Measurements from ENCODE around the gene WDR87.
"Not testable (repeated sequence)": the region's sequence is repeated elsewhere in the genome, so short reads cannot be mapped to it uniquely, and the experiment has no call there.

The WDR87 gene

DNA sequence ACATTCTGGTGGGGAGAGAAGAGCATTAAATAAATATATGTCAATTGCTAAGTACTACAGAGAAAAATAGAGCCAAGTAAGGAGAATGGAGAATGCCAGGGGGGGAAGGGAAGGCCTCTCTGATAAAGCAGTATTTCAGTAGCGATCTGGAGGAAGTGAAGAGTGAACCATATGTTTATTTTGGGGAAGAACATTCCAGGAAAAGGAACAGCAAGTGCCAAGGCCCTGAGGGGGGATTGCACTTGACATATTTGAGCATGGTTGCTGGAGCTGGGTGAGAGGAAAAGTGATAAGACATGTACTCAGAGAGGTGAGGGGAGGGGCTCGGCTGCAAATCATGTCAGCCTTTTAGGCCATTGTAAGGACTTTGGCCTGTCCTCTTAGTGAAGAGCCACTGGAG lies 30.4 kb downstream of the WDR87 start:
- no peak for DNase-seq

DNA sequence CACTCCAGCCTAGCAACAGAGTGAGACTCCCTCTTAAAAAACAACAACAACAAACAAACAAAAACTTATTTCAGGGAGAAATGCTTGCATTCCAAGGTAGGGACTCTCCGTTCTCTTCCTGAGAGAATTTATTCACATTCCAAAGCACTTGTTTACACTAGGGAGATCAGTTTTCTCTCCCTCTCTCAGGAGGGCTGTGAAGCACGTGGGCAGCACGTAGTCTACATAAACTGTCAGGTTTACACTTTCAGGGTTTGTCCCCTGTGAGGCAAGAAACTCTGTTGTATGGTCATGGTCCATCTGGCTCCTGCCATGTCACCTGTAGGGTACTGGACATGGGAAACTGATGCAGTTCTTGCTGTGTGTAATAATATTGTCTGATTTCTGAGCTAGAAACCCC lies 31.6 kb downstream of the WDR87 start:
- DNase-seq, result no peak

DNA sequence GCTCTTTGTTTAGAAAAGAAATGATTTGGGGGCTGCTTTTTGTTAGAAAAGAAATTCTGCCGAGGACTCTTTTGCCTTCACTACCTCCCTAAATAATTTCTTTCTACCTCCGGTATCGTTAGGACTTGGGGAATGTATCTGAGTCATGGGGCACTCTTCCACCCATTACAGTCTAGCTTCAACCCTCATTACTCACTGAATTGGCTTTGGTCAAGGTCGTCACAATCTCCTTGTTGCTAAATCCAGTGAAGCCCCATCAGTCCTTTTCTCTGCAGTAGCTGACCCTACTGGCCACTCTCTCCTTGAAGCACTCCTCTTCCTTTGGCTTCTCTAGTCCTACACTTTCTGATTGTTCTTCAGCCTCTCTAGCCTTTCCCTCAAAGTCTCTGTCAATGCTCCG lies 34.0 kb downstream of the WDR87 start:
- no peak for DNase-seq

DNA sequence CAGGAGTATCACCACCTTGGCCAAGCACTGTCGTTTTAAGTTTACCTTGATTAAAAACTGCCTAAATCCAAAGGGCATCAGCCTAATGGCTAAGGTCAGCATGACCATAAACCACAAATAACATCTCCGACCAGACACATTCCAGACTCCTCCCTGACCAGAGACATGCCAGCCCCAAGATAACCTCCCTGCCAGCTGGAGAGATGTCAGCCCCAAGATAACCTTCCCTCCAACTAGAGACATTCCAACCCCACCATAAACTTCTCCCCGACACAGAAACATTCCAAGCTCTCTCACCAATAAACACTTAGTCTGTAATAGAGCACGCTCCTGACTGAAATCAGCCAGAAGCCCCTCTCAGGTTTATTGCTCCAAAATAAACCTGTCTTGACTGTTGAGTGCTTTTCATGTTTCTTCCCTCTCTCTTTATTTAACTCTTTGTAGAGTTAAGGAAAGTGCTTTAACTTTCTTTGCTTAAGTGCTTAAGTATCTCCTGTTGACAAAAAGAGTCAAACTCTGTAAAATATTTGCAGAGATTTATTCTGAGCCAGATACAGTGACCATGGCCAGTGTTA lies 36.5 kb downstream of the WDR87 start:
- no peak for DNase-seq

DNA sequence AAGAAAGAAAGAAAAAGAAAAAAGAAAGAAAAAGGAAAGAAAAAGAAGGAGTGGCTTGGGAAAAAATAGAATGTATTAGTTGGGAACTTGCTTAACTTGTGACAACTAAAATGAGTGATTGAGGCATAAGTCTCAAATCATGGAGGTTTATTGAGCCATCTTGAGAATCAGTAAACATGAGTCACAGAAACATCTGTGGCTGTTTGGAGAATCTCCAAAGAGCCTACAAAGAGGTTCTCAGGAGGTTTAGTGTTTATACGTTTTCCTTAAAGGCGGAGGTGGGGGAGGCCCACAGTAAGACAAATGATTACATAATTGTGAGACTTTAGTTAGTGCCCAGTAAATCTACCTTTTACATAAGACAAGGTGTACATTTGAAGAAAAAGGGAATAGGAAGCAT lies 38.6 kb downstream of the WDR87 start:
- DNase-seq, result no peak

DNA sequence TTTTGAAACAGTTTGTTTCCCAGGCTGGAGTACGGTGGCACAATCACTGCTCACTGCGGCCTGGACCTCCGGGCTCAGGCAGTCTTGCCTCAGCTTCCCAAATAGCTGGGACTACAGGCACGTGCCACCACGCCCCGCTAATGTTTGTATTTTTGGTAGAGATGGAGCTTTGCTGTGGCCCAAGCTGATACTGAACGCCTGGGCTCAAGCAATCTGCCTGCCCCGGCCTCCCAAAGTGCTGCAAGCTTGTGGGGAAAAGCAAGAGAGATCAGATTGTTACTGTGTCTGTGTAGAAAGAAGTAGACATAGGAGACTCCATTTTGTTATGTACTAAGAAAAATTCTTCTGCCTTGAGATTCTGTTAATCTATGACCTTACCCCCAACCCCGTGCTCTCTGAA lies 40.5 kb downstream of the WDR87 start:
- not testable (repeated sequence) for DNase-seq

DNA sequence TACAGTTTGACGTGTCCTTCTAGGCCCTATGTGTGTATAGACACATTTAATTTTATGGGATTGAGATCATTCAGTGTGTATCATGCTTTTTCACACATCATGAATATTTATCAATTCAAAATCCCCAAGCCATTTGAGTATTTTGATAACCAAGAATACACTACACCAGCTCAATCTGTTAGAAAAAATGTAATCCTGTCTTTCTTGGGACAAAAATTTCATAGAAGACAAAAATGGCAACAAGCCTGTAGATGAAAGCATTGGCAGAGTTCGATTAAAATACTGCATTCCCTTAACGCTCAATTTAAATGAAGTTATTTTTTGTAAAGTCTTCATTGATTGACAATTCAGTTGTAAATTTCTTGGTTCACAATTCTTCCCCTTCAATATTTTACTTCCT lies 41.9 kb downstream of the WDR87 start:
- no peak for DNase-seq

DNA sequence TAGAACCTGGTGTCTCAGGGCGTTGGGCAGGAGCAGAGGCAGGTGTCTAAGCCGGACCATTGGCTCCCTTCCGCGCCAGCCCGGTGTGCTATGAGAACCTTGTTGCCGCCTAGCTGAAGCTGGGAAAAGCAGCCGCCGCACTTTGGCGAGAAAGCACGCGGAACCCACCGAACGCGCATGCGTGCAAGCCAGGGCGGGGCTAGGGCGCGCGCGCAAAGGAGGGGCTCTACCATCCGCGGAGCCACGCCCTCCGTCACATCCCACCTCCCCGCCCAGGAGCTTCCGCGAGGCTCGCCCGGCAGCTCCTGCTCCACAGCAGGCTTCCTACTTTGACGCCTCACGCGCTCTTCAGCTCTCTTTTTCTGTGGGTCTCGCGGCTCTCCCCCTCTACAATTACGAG lies 51.3 kb downstream of the WDR87 start:
- DNase-seq, result no peak

DNA sequence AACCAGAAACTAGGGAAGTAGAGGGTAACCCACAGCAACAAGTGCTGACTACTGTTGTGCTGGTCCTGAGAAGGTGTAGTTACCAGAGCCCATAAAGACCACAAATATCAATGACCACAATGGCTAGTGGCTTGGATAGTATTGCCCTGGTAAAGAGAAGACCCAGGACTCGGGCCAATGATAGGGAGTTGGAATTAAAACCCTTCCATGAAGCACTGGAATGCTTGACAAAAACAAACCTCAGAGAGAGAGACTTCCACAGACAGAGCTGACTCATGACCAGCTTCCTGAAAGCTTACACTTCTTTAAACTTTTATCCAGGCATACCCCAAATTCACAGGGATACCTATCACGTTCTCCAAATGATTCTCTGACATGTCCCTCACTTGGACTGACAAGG lies 60.5 kb downstream of the WDR87 start:
- no peak for DNase-seq
